Measurements from ENCODE around the gene PUM2. TPM values are rescaled to one million over a fixed set of nuclear protein-coding genes. Genes with fewer than 3 reads are reported as not detected.

The PUM2 gene
- polyA plus RNA-seq, 1 of the 3 experiments (the other 2 are of a cell fraction) = 19.7 TPM

DNA sequence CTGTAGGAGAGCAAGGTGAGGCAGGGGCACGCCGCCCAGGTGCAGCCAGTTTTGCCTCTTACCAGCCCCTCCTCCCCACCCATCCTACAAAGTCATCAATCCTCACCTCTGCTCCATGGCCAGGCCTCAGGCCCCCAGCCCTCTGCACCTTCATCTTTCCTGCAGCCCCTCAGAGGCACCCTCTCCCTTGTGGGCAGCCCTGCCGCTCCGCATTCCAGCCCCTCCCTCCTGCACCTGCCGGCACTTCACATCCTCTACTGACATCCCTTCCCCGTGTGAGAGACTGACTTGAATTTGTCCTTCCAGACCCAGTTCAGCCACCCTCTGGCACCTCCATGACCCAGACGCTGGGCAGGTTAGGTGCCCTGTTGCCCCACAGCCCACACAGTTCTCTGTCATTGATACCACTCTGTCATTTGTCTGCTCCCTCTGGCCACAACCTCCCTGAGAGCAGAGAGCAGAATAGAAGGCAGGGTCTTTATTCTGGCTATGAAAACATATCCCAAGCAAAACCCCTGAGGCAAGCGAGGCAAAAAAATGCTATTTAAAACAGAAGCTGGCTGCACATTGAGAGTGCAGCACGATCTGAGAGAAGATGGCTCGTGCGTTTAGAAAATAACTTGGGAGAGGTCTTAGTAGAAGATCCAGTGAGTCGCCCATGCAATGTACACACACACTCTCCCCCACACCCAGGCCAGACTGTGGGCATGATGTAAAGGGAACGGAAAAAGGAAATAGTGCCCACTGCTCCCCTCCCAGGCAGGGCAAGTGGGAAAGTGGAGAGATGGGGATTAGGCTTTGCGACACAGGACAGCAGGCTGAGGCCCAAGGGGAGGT, 151.6 kb downstream of the PUM2 start:
- H3K4me3 ChIP-seq (ENCODE audit: low read depth in 2 of 2, low read length in 1 of 2) = no peak overlapping the region
- TF ChIP-seq NRF1 (IDR thresholded peaks at IDR 0.05; ENCODE audit: low read depth, low read length) = no peak
- no peak for TF ChIP-seq FOXM1 (IDR thresholded peaks at IDR 0.05; ENCODE audit: low read depth)
- no peak for TF ChIP-seq MXI1 (IDR thresholded peaks at IDR 0.05; ENCODE audit: low read depth, low read length)
- TF ChIP-seq, protein P1, sequence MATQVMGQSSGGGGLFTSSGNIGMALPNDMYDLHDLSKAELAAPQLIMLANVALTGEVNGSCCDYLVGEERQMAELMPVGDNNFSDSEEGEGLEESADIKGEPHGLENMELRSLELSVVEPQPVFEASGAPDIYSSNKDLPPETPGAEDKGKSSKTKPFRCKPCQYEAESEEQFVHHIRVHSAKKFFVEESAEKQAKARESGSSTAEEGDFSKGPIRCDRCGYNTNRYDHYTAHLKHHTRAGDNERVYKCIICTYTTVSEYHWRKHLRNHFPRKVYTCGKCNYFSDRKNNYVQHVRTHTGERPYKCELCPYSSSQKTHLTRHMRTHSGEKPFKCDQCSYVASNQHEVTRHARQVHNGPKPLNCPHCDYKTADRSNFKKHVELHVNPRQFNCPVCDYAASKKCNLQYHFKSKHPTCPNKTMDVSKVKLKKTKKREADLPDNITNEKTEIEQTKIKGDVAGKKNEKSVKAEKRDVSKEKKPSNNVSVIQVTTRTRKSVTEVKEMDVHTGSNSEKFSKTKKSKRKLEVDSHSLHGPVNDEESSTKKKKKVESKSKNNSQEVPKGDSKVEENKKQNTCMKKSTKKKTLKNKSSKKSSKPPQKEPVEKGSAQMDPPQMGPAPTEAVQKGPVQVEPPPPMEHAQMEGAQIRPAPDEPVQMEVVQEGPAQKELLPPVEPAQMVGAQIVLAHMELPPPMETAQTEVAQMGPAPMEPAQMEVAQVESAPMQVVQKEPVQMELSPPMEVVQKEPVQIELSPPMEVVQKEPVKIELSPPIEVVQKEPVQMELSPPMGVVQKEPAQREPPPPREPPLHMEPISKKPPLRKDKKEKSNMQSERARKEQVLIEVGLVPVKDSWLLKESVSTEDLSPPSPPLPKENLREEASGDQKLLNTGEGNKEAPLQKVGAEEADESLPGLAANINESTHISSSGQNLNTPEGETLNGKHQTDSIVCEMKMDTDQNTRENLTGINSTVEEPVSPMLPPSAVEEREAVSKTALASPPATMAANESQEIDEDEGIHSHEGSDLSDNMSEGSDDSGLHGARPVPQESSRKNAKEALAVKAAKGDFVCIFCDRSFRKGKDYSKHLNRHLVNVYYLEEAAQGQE (IDR thresholded peaks at IDR 0.05; ENCODE audit: low read depth, low read length) = no peak
- TF ChIP-seq RXRA (IDR thresholded peaks at IDR 0.05; ENCODE audit: borderline replicate concordance, low read depth) = no peak
- TF ChIP-seq, protein P2, sequence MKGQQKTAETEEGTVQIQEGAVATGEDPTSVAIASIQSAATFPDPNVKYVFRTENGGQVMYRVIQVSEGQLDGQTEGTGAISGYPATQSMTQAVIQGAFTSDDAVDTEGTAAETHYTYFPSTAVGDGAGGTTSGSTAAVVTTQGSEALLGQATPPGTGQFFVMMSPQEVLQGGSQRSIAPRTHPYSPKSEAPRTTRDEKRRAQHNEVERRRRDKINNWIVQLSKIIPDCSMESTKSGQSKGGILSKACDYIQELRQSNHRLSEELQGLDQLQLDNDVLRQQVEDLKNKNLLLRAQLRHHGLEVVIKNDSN (IDR thresholded peaks at IDR 0.05; ENCODE audit: borderline replicate concordance, low read depth) = no peak
- TF ChIP-seq NFIC (IDR thresholded peaks at IDR 0.05; ENCODE audit: borderline replicate concordance) = no peak
- TF ChIP-seq JUND (IDR thresholded peaks at IDR 0.05) = no peak
- TF ChIP-seq FOSL2 (IDR thresholded peaks at IDR 0.05; ENCODE audit: borderline replicate concordance, low read depth) = no peak
- no peak for TF ChIP-seq RCOR1 (IDR thresholded peaks at IDR 0.05; ENCODE audit: low read length)
- TF ChIP-seq, protein P3, sequence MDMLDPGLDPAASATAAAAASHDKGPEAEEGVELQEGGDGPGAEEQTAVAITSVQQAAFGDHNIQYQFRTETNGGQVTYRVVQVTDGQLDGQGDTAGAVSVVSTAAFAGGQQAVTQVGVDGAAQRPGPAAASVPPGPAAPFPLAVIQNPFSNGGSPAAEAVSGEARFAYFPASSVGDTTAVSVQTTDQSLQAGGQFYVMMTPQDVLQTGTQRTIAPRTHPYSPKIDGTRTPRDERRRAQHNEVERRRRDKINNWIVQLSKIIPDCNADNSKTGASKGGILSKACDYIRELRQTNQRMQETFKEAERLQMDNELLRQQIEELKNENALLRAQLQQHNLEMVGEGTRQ (IDR thresholded peaks at IDR 0.05; ENCODE audit: borderline replicate concordance, low read depth, low read length) = no peak
- no peak for TF ChIP-seq FOXJ3 (CRISPR knock-in tag; IDR thresholded peaks at IDR 0.05)
- TF ChIP-seq SIN3A (IDR thresholded peaks at IDR 0.05; ENCODE audit: borderline replicate concordance, low read depth, low read length) = no peak
- TF ChIP-seq TEAD4 (IDR thresholded peaks at IDR 0.05; ENCODE audit: borderline replicate concordance, insufficient read depth) = no peak
- TF ChIP-seq CHD2 (IDR thresholded peaks at IDR 0.05; ENCODE audit: low read length, partially characterized antibody) = no peak
- no peak for TF ChIP-seq MEF2A (IDR thresholded peaks at IDR 0.05; ENCODE audit: borderline replicate concordance, low read depth)
- TF ChIP-seq RFX5 (IDR thresholded peaks at IDR 0.05; ENCODE audit: low read length) = no peak
- no peak for TF ChIP-seq CTCF (IDR thresholded peaks at IDR 0.05)
- no peak for TF ChIP-seq POLR2AphosphoS5 (IDR thresholded peaks at IDR 0.05; ENCODE audit: low read depth, low read length)
- 88% methylated on average over 14 of the region's 14 CpGs for WGBS (ENCODE audit: low lambda C conversion rate)
- CTCF ChIA-PET = interaction anchor here (1.1 to 2.6 kb wide), 3 partner anchors 12 to 26 kb away, joined by 3 to 11 read pairs (median 4); partner anchors contain the start of gene SDC1
- H3F3A ChIP-seq (replicated peaks; ENCODE audit: insufficient read depth) = no peaks in the 10 kb centered on the region
- POLR2A ChIA-PET = no interaction called here
- H3K4me2 ChIP-seq = no peak overlapping the region
- H3K27ac ChIP-seq (ENCODE audit: low read depth in 2 of 2, low read length in 1 of 2) = no peak overlapping the region
- H3K9ac ChIP-seq = no peak overlapping the region
- no peak overlapping the region for H2AFZ ChIP-seq (ENCODE audit: low read depth)
- no peaks in the 10 kb centered on the region for H3K9me2 ChIP-seq
- no peaks in the 10 kb centered on the region for H3K9me3 ChIP-seq
- no peak for DNase-seq
- no peaks in the 10 kb centered on the region for H3K79me2 ChIP-seq (ENCODE audit: insufficient read depth)
- no peaks in the 10 kb centered on the region for H4K20me1 ChIP-seq (ENCODE audit: insufficient read depth)
- H3K4me1 ChIP-seq (ENCODE audit: control insufficient read depth in 1 of 2, insufficient read depth in 2 of 2, low read depth in 1 of 2, low read length in 1 of 2) = peaks cover 0 to 17% of the 10 kb centered on the region in 2 experiments; a peak in 1 of 4 replicates
- H3K27me3 ChIP-seq (ENCODE audit: insufficient read depth) = no peaks in the 10 kb centered on the region
- H3K36me3 ChIP-seq (replicated peaks in 1 of 2; ENCODE audit: control insufficient read depth in 1 of 2, insufficient read depth in 2 of 2, low read length in 1 of 2) = peaks cover 0 to 35% of the 10 kb centered on the region in 2 experiments

Measured in SK-N-SH (cell line).